NK-92 treated with Interleukin-12 subunit alpha and Interleukin-12 subunit beta, amount 100 ng/mL, for 24 hours (cell line): ENCODE measurements around the gene BPIFA2.
"Not testable (repeated sequence)": the region's sequence is repeated elsewhere in the genome, so short reads cannot be mapped to it uniquely, and the experiment has no call there.

Source experiments
- DNase-seq: peaks from one replicate; lab custom pipeline; 2025; lab: John Stamatoyannopoulos, UW

The BPIFA2 gene

GRCh38 chr20:33167859-33168258, at the start of gene BPIFA2:
Gene BPIFA2, plus strand, starts transcription at chr20:33168159. Its CDS starts 987 bp downstream, at chr20:33169146.
- no peak for DNase-seq

GRCh38 chr20:33119725-33120720, 47.9 kb upstream of the BPIFA2 start:
- DNase-seq, result no peak

- no peak for DNase-seq
These were observed 47.0 kb upstream of the BPIFA2 start for GRCh38 chr20:33120934-33121333.

- DNase-seq, result not testable (repeated sequence)
These were observed 45.7 kb upstream of the BPIFA2 start for GRCh38 chr20:33122297-33122696.

- no peak for DNase-seq
These were observed 43.7 kb upstream of the BPIFA2 start for GRCh38 chr20:33124261-33124660.

- DNase-seq, result no peak
These were observed 43.0 kb upstream of the BPIFA2 start for GRCh38 chr20:33124994-33125393.

- DNase-seq, result no peak
These were observed 42.0 kb upstream of the BPIFA2 start for GRCh38 chr20:33125983-33126382.

- DNase-seq, result no peak
These were observed 40.4 kb upstream of the BPIFA2 start for GRCh38 chr20:33127422-33128097.

GRCh38 chr20:33130568-33131061, 37.3 kb upstream of the BPIFA2 start:
- no peak for DNase-seq

GRCh38 chr20:33131949-33132473, 35.9 kb upstream of the BPIFA2 start:
- no peak for DNase-seq

GRCh38 chr20:33132513-33133372, 35.2 kb upstream of the BPIFA2 start:
- no peak for DNase-seq

GRCh38 chr20:33133373-33133941, 34.5 kb upstream of the BPIFA2 start:
- DNase-seq, result no peak

- DNase-seq, result no peak
These were observed 30.8 kb upstream of the BPIFA2 start for GRCh38 chr20:33137195-33137594.

GRCh38 chr20:33139467-33139866, 28.5 kb upstream of the BPIFA2 start:
- no peak for DNase-seq

- DNase-seq, result no peak
These were observed 22.4 kb upstream of the BPIFA2 start for GRCh38 chr20:33145521-33145920.

GRCh38 chr20:33147299-33147698, 20.7 kb upstream of the BPIFA2 start:
- DNase-seq, result no peak

GRCh38 chr20:33148040-33148439, 19.9 kb upstream of the BPIFA2 start:
- DNase-seq, result no peak

GRCh38 chr20:33154252-33154651, 13.7 kb upstream of the BPIFA2 start:
- DNase-seq, result no peak

- no peak for DNase-seq
These were observed 9.1 kb upstream of the BPIFA2 start for GRCh38 chr20:33158637-33159385.

- DNase-seq, result no peak
These were observed 8.2 kb upstream of the BPIFA2 start for GRCh38 chr20:33159713-33160112.

- DNase-seq, result no peak
These were observed 7.3 kb upstream of the BPIFA2 start for GRCh38 chr20:33160681-33161080.
